Choroid plexus epithelial cell (primary cell): ENCODE measurements around the gene UEVLD.

Source experiments
- DNase-seq: peaks from one replicate; pipeline ENCODE4 v3.0.0-alpha.2; 2010; ENCODE audit warnings: low read depth
- H3K4me3 ChIP-seq: 2 replicates; pipeline ENCODE4 v1.5.1; 2011; ENCODE audit warnings: low read depth, mild to moderate bottlenecking, control low read depth, low read length, moderate library complexity
- TF ChIP-seq, protein P1 (sequence below): conservative IDR thresholded peaks from 2 replicates; pipeline ENCODE4 v1.5.1; 2011; ENCODE audit warnings: low read depth, mild to moderate bottlenecking, control low read depth, inconsistent platforms, low read length, moderate library complexity

Gene UEVLD

DNA sequence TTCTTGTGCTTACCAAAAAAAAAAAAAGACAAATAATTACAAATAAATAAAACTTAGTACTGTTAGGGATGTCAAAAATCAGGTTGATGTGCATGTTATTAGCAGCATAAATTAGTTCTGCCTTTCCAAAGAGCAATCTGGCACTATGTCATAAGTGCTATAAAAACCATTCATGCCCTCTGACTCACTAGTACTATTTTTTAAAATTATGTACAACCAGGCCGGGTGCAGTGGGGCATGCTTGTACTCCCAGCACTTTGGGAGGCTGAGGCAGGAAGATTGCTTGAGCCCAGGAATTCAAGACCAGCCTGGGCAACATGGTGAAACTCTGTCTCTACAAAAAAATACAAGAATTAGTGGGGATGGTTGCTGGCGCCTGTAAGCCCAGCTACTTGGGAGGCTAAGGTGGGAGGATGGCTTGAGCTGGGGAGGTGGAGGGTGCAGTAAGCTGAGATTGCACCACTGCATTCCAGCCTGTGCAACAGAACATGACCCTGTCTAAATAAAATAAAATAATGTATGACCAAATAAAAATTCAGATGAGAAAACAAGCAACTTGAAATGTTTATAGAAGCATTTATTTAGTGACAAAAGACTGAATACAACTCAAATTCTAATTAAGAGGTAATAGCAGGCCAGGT, 25.3 kb downstream of the UEVLD start:
- no peak for DNase-seq
- H3K4me3 ChIP-seq: no peak overlapping the region
- TF ChIP-seq, protein P1, sequence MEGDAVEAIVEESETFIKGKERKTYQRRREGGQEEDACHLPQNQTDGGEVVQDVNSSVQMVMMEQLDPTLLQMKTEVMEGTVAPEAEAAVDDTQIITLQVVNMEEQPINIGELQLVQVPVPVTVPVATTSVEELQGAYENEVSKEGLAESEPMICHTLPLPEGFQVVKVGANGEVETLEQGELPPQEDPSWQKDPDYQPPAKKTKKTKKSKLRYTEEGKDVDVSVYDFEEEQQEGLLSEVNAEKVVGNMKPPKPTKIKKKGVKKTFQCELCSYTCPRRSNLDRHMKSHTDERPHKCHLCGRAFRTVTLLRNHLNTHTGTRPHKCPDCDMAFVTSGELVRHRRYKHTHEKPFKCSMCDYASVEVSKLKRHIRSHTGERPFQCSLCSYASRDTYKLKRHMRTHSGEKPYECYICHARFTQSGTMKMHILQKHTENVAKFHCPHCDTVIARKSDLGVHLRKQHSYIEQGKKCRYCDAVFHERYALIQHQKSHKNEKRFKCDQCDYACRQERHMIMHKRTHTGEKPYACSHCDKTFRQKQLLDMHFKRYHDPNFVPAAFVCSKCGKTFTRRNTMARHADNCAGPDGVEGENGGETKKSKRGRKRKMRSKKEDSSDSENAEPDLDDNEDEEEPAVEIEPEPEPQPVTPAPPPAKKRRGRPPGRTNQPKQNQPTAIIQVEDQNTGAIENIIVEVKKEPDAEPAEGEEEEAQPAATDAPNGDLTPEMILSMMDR: no peak

DNA sequence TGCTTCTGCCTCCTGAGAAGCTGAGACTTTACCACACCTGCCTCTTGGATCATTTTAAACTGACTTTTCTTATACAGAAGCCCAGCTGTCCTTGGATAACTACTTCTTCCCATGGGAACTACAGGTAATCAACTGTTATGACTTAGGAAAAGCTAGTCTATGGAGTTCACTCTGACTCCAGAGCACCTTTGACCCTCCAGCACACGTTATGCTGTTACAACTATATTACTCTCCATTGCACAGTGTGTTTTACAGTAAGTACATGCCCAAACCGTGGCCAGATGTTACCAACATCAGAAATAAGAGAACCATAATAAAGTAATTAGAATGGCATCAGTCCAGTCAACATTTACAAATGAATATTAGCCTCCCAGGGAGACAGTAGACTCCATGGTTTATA, 40.5 kb downstream of the UEVLD start:
- TF ChIP-seq, protein P1: no peak
- no peak for DNase-seq
- H3K4me3 ChIP-seq: no peak overlapping the region

DNA sequence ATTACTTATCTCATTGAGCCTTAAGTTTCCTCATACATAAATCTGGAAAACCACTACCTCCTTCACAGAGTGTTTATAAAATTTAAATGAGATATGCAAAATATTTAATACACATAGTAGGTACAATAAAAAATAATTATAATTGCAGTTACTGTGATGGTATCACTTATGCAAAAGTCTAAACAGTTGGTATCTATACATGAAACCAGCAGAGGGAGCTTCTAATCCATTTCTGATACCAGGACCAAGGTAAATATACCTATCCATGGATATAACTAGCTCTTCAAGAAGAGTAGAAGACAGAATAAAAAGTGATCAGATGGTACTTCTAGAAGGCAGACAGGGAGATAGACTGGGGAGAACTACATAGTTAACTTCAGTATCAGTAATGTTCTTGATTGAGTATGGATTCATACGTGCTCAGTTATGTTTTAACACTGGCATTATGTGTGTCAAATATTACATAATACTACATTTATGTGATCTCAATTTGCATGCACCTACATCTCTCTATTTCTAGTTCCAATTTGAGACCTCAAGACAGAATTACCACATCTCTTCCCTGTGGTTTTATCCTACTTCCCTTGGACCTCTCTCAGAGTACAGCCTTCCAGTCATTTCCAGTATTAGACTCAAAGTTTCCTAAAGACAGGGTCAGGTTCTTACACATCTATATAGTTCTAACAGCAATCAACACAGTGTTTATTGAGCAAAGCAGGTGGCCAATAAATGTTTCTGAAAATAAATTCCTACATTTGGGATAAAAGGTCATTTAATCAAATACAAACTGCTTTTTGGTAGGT, 48.1 kb downstream of the UEVLD start:
- peak; percentile 58 for DNase-seq
- H3K4me3 ChIP-seq: no peak overlapping the region
- TF ChIP-seq, protein P1: peak; percentile 59

DNA sequence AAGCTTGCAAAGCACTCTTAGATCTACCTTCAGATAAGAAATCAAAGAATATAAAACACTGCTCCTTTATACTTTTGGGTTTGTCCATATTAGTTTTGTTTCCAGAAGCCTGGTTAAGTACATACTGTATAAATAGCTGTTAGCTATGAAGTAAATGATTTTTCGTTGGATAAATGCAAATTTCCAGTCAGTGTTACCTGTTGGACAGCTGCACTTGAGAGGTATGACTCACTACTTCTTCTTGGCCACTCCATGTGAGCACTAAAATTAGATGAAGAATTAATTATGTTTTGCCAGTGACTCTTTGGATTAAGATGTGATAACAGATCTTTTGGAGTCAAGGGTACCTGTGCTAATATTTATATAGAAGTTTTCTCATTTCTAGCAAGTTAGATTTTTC, 52.3 kb downstream of the UEVLD start:
- no peak overlapping the region for H3K4me3 ChIP-seq
- TF ChIP-seq, protein P1: no peak
- no peak for DNase-seq

DNA sequence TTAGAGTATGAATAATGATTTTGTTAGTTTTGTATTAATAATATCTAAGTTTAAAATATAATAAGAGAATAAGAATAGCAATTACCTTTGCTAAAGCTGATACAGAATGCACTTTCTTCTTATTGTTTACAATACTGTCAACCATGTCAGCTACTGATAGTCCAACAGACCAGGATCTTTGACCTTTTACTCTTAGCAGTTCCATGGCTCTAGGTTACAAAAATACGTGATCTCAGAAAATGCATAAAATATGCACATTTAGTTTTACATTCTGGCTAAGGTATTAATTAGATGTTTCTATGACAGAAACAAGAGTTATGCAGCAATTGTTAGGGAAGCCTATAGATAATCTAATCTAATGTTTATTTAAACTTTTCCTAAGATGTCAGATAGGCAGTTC, 54.3 kb downstream of the UEVLD start:
- TF ChIP-seq, protein P1: no peak
- no peak overlapping the region for H3K4me3 ChIP-seq
- DNase-seq: no peak

DNA sequence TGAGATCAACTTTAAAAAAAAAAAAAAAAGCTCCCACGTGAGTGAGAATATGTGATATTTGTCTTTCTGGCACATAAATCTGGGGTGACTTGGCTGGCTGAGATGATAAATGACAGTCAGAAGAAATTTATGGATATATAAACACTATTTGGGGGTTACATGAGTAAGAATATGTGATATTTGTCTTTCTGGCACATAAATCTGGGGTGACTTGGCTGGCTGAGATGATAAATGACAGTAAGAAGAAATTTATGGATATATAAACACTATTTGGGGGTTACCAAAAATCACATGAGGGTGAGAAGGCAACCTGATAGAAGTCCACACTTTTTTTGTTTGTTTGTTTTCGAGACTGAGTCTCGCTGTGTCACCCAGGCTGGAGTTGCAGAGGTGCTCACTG, 55.2 kb downstream of the UEVLD start:
- TF ChIP-seq, protein P1: no peak
- no peak for DNase-seq
- no peak overlapping the region for H3K4me3 ChIP-seq
